OCI-LY1 (cell line): Measurements from ENCODE around the gene LPCAT1.

Experiments
- EZH2 ChIP-seq: fragments of 200-600 bp; sonication (generic), shearing (Covaris generic); IDR thresholded peaks from 2 replicates; pipeline ENCODE4 v1.8.0; 2017; ENCODE audit warnings: borderline replicate concordance, mixed run types, mild to moderate bottlenecking, antibody characterized with exemption, low read length, moderate library complexity, mixed read lengths
- TF ChIP-seq, protein P1 (sequence below): fragments of 200-600 bp; sonication (generic), shearing (Covaris generic); IDR thresholded peaks from 2 replicates; pipeline ENCODE4 v1.5.1; 2017; ENCODE audit warnings: mild to moderate bottlenecking, antibody characterized with exemption, low read length, moderate library complexity, mixed read lengths

DNA sequence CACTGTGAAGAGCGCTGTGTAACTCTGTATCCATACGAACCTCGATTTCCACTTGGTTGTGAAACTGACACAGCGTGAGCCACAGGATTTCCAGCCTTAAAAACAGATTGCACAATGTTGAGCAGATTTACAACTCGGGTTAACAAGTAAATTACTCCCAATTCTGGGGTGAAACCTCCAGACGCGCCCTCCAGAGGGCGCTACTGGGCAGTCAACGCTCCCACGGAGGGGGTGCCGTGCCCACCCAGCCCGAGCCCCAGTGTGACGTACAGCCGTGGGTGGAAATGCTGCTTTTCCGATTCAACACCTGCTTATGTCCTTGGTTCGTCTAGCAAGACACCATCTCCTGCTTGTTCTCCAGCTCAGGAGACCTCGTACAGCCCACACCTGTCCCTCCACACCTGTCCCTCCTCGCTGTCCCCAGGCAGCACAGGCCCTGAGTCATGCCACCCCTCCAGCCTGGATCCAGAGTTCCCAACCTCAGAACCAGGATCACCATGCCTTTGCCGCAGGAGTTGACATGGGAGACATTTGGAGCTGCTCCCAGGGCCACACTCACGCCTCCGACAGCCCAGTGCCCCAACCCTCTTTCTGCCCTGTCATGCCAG is 44.1 kb downstream of the LPCAT1 start:
- TF ChIP-seq, protein P1, sequence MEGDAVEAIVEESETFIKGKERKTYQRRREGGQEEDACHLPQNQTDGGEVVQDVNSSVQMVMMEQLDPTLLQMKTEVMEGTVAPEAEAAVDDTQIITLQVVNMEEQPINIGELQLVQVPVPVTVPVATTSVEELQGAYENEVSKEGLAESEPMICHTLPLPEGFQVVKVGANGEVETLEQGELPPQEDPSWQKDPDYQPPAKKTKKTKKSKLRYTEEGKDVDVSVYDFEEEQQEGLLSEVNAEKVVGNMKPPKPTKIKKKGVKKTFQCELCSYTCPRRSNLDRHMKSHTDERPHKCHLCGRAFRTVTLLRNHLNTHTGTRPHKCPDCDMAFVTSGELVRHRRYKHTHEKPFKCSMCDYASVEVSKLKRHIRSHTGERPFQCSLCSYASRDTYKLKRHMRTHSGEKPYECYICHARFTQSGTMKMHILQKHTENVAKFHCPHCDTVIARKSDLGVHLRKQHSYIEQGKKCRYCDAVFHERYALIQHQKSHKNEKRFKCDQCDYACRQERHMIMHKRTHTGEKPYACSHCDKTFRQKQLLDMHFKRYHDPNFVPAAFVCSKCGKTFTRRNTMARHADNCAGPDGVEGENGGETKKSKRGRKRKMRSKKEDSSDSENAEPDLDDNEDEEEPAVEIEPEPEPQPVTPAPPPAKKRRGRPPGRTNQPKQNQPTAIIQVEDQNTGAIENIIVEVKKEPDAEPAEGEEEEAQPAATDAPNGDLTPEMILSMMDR = peak; percentile 72
- no peak for TF ChIP-seq EZH2
